ENCODE measurements around the gene CBY3.
"Not testable (repeated sequence)": the region's sequence is repeated elsewhere in the genome, so short reads cannot be mapped to it uniquely, and the experiment has no call there.

Gene CBY3

DNA sequence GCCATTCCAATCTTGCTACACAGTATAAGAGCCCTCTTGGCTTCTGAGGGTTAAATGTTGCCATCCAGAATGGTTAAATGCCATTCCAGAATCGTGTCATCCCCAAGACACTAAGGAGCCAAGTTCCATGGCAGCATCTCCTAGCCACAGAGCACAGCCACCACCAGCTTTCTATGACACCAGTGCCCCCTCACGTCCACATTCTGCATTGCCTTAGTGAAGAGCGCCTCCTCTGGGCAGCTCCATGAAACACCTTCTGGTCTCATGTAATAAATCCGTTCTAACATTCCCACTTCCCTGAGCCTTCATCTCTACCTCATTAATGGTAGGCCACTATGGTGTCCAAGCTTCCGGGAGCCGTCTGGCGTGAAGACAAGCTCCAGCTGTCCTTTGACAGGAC is 12.4 kb downstream of the CBY3 start:
- peak in 1 of 2 experiments; percentile 3 for DNase-seq (ENCODE audit: low read depth in 2 of 2)

- DNase-seq (ENCODE audit: low read depth in 2 of 2), result not testable (repeated sequence)
Measured at GRCh38 chr5:179661647-179662046, 19.2 kb downstream of the CBY3 start.

GRCh38 chr5:179658179-179658856 is 22.5 kb downstream of the CBY3 start:
- DNase-seq (ENCODE audit: low read depth in 2 of 2), result peak in 1 of 2 experiments; percentile 10

GRCh38 chr5:179657302-179658178 is 23.3 kb downstream of the CBY3 start:
- DNase-seq (ENCODE audit: low read depth in 2 of 2), result not testable (repeated sequence)

GRCh38 chr5:179653135-179653534 is 27.7 kb downstream of the CBY3 start:
- DNase-seq (ENCODE audit: low read depth in 2 of 2), result not testable (repeated sequence)

- not testable (repeated sequence) for DNase-seq (ENCODE audit: low read depth in 2 of 2)
Measured at GRCh38 chr5:179650245-179650644, 30.6 kb downstream of the CBY3 start.

DNA sequence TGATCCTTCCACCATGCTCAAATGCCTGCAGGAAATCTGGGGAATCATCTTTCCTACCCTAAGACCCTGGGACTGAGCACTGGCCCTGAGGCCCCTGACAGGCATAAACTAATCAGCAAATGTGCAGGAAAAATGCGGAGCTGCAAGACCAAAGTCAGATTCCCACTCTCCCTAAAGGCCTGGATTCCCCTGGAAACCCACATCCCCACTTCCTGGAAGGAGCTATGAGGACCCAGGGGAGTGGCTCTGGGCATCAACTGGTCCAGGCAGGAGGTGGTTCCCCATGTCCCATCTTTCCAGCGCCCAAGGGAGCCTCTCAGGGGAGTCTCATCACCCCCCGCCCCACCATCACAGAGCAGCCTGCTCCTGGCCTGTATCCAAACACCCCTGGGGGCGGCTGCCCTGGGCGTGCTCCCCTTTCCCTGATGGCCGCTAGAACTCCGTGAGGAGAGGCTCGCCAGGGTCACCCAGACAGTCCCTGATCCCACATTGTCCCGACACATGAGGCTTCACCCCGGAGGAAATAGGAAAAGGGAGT is 31.6 kb downstream of the CBY3 start:
- not testable (repeated sequence) for DNase-seq (ENCODE audit: low read depth in 2 of 2)

GRCh38 chr5:179648410-179648809 is 32.4 kb downstream of the CBY3 start:
- no peak for DNase-seq (ENCODE audit: low read depth in 2 of 2)

- not testable (repeated sequence) for DNase-seq (ENCODE audit: low read depth in 2 of 2)
Measured at GRCh38 chr5:179644766-179645165, 36.1 kb downstream of the CBY3 start.

DNA sequence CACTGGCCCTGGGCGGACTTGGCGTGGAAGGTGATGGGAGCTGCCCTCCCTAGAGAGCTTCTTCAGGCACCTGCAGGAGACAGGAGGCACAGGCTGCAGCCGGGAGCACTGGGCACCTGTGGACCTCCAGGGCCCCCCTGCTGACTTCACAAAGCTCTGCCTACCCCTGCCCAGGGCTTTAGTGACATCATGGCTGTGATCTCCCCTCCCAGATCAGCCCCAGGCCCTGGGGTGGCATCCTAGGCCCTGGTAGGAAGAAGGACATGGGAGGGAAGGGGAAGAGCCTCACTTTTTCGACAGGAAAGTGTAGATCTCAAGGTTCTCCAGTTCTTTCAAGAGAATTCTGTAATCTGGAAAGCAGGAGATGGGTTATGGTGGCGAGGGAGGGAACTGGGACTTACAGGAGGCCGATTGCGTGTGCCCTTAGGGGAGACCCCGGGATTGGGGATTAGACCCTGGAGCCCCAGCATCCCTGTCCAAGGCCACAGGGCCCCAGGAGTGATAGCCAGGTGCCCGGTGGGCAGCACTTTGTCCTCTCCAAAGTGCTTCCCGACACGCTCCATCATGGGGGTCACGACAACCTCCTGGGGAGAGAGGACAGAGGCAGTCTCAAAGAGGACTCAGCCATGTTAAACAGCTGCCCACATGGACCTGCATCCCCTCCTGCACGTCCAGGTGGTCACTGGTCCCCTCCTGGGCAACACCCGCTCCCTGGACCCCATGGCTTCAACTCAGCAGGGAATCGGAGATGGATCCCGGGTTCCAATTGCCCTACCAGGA is 37.5 kb downstream of the CBY3 start:
- DNase-seq (ENCODE audit: low read depth in 2 of 2), result not testable (repeated sequence)

- not testable (repeated sequence) for DNase-seq (ENCODE audit: low read depth in 2 of 2)
Measured at GRCh38 chr5:179642626-179643025, 38.2 kb downstream of the CBY3 start.

- not testable (repeated sequence) for DNase-seq (ENCODE audit: low read depth in 2 of 2)
Measured at GRCh38 chr5:179641745-179642144, 39.1 kb downstream of the CBY3 start.

- DNase-seq (ENCODE audit: low read depth in 2 of 2), result not testable (repeated sequence)
Measured at GRCh38 chr5:179639296-179639695, 41.5 kb downstream of the CBY3 start.

- DNase-seq (ENCODE audit: low read depth in 2 of 2), result not testable (repeated sequence)
Measured at GRCh38 chr5:179634370-179635172, 46.3 kb downstream of the CBY3 start.

DNA sequence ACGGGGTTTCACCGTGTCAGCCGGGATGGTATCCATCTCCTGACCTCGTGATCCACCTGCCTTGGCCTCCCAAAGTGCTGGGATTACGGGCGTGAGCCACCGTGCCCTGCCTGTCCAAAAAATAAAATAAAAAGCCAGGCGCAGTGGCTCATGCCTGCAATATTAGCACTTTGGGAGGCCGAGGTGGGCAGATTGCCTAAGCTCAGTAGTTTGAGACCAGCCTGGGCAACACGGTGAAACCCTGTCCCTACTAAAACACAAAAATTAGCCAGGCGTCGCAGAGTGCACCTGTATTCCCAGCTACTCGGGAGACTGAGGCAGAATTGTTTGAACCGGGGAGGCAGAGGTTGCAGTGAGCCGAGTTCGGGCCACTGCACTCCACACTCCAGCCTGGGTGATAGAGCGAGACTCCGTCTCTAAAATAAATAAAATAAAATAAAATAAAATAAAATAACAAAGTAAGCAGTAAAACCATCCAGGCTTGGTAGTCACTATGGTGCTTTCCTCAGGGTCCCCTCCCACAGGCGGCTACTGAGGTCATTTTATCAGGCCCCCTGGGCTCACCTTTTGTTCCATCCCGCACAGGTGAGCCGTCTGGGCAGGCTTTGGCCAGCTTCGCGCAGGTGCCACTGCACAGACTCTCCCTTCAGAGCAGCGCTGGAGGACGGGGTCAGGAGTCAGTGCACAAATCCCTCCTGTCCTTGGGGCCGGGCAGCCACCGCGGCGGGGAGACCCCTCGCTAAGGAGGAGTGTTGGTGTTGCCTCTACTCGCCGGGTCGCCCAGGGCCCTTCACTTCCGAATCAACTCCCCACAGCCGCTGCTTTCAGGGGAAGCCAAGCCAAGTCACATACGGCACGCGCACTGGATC is 47.1 kb downstream of the CBY3 start:
- DNase-seq (ENCODE audit: low read depth in 2 of 2), result not testable (repeated sequence)

Measured in fibroblast of skin of left quadriceps (primary cell).